ENCODE data around the gene ITIH1.

GRCh38 chr3:52774066-52774713 lies 3.2 kb upstream of the ITIH1 start:
- TF ChIP-seq SPI1 (IDR thresholded peaks at IDR 0.05; ENCODE audit: low read depth, low read length) = no peak
- no peak for TF ChIP-seq POLR2A (IDR thresholded peaks at IDR 0.05; ENCODE audit: low read depth, low read length)
- TF ChIP-seq POLR2AphosphoS5 (IDR thresholded peaks at IDR 0.05; ENCODE audit: low read depth, low read length) = no peak
- TF ChIP-seq POU2F2 (IDR thresholded peaks at IDR 0.05; ENCODE audit: low read depth, low read length) = no peak
- TF ChIP-seq TAF1 (IDR thresholded peaks at IDR 0.05; ENCODE audit: low read depth, low read length) = no peak
- no peak for TF ChIP-seq PAX5 (IDR thresholded peaks at IDR 0.05; ENCODE audit: insufficient read depth, low read length, severe bottlenecking)
